Thyroid gland (tissue), 4 donors: ENCODE measurements around the gene FAM124A.

Experiments
- POLR2A ChIP-seq, 2 donors: fragments of 450-650 bp; IDR thresholded peaks; one replicate each; pipeline ENCODE4 v1.6.1; 2017; ENCODE audit warnings: antibody characterized with exemption in 2 of 2, mild to moderate bottlenecking in 2 of 2, moderate library complexity in 1 of 2
- TF ChIP-seq, protein P1 (sequence below), 6 experiments: fragments of 200-600 bp in 3 of 6; fragments of 450-650 bp in 3 of 6; sonication (generic) in 3 of 6; IDR thresholded peaks; one replicate each; pipeline ENCODE4 v1.5.1; 2016 to 2019; ENCODE audit warnings: antibody characterized with exemption in 6 of 6, mild to moderate bottlenecking in 2 of 6, inconsistent platforms in 1 of 6, moderate library complexity in 1 of 6

GRCh38 chr13:51249255-51249654, 27.1 kb downstream of the FAM124A start:
- TF ChIP-seq, protein P1, sequence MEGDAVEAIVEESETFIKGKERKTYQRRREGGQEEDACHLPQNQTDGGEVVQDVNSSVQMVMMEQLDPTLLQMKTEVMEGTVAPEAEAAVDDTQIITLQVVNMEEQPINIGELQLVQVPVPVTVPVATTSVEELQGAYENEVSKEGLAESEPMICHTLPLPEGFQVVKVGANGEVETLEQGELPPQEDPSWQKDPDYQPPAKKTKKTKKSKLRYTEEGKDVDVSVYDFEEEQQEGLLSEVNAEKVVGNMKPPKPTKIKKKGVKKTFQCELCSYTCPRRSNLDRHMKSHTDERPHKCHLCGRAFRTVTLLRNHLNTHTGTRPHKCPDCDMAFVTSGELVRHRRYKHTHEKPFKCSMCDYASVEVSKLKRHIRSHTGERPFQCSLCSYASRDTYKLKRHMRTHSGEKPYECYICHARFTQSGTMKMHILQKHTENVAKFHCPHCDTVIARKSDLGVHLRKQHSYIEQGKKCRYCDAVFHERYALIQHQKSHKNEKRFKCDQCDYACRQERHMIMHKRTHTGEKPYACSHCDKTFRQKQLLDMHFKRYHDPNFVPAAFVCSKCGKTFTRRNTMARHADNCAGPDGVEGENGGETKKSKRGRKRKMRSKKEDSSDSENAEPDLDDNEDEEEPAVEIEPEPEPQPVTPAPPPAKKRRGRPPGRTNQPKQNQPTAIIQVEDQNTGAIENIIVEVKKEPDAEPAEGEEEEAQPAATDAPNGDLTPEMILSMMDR (IDR thresholded peaks at IDR 0.05), result no peak
- no peak for TF ChIP-seq POLR2A (IDR thresholded peaks at IDR 0.05)
